ENCODE data around the gene GNB5. TPM values are rescaled to one million over a fixed set of nuclear protein-coding genes. Genes with fewer than 3 reads are reported as not detected.
"Not testable (repeated sequence)": the region's sequence is repeated elsewhere in the genome, so short reads cannot be mapped to it uniquely, and the experiment has no call there.

GNB5 gene
- polyA plus RNA-seq, 12 donors = 3.9 to 23.4 (median 7.3) TPM; not detected in 1

DNA sequence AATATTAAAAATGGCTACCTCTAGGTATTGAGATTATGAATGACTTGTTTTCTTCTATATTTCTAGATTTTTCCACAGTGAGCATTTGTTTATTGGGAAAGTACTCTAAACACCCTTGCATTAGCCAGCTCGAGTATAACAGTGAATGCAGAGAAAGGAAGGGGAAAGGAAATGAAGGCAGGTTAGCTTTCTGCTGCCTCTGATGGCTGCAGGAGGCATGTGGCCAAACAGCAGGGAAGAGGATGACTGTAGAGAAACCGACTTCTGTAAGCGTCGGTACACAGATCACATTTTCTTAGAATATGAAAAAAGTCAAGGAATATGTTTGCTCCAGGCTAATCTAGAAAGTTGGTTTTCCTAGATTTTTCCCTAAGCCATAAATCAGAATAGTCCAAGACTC lies 19.8 kb downstream of the GNB5 start:
- no peak for DNase-seq

DNA sequence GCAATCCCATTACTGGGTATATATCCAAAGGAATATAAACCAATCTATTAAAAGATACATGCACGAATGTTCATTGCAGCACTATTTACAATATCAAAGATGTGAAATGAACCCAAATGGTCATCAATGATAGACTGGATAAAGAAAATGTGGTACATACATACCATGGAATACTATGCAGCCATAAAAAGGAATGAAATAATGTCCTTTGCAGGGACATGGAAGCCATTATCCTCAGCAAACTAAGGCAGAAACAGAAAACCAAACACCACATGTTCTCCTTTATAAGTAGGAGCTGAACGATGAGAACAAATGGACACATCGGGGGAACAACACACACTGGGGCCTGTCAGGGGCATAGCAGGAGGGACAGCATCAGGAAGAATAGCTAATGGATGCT lies 21.0 kb downstream of the GNB5 start:
- DNase-seq = not testable (repeated sequence)

DNA sequence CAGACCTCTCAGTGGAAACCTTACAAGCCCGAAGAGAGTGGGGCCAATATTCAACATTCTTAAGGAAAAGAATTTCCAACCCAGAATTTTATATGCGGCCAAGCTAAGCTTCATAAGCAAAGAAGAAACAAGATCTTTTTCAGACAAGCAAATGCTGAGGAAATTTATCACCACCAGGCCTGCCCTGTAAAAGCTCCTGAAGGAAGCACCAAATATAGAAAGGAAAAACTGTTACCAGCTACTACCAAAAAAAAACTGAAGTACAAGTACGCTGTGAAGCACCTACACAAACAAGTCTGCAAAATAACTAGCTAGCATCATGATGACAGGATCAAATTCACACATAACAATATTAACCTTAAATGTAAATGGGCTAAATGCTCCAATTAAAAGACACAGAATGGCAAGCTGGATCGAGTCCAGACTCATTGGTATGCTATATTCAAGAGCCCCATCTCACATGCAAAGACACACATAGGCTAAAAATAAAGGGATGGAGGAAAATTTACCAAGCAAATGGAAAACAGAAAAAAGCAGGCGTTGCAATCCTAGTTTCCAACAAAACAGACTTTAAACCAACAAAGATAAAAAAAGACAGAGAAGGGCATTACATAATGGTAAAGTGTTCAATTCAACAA lies 25.6 kb downstream of the GNB5 start:
- DNase-seq = not testable (repeated sequence)

DNA sequence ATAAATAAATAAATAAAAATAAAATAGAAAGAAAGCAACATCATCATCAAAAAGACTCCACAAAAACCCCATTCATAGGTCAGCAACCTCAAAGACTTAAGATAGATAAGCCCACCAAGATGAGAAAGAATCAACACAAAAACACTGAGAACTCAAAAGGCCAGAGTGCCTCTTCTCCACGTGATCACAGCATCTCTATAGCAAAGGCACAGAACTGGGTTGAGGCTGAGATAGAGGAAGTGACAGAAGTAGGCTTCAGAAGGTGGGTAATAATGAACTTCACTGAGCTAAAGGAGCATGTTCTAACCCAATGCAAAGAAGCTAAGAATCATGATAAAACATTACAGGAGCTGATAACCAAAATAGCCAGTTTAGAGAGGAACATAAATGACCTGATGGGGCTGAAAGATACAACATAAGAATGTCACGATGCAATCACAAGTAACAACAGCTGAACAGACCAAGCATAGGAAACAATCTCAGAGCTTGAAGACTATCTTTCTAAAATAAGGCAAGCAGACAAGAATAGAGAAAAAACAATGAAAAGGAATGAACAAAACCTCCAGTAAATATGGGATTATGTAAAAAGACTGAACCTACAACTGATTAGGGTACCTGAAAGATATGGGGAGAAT lies 26.4 kb downstream of the GNB5 start:
- no peak for DNase-seq

DNA sequence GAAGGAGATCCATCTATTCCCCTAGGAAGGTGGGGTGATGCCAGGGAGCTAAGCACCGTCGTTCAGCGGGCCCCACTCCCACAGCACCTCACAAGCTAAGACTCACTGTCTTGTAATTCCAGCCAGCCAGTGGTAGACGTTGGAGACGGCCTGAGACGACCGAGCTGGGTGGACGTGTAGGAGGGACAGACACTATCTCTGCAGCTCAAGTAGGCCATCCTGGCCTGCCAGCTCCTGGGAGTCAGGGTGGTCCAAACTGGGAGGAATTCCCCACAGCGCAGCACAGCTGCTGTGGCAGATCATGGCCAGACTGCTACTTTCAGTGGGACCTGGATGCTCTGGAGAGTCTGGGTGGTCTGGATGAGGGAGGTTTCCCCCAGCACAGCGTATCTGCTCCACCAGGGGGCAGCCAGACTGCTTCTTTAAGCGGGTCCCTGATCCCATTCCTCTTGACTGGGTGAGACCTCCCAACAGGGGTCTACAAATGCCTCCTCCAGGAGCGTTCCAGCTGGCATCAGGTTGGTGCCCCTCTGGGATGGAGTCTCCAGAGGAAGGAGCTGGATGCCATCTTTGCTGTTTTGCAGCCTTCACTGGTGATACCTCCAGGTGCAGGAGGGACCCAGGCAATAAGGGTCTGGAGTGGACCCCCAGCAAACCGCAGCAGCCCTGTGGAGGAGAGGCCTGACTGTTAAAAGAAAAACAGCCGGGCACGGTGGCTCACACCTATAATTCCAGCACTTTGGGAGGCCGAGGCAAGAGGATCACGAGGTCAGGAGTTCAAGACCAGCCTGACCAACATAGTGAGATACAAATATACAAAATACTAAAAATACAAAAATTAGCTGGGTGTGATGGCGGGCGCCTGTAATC lies 27.6 kb downstream of the GNB5 start:
- no peak for DNase-seq

DNA sequence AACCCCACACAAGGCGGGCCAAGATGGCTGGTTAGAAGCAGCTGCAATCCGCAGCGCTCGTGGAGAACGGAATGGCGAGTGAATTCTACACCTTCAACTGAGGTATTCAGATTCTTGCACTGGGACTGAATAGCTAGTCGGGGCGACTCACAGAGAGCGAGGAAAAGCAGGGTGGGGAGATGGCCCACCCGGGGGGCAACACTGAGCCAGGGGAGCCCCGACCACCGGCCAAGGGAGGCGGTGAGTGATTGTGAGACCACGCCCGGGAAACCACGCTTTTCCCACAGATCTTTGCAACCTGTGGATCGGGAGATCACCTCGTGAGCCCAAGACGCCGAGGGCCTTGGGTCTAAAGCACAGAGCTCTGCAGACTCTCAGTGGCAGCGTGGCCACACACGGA lies 28.3 kb downstream of the GNB5 start:
- no peak for DNase-seq

DNA sequence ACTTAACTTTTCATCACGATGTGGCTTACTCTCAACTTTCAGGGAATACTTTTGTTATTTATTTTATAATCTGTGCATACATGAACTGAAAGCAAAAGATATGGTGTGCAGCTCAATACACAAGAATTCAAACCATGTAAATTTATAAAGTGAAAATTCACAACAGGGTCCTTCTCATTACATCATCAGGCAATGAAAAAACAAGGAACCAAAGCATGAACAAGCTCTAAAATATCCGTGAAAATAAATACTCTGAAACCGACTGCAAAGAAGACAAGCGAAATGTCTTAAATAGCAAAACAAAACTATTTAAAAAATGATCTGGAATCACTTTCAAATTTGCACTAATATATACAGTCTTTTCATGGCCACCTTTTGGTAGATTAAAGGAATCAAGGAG lies 28.9 kb downstream of the GNB5 start:
- no peak for DNase-seq

DNA sequence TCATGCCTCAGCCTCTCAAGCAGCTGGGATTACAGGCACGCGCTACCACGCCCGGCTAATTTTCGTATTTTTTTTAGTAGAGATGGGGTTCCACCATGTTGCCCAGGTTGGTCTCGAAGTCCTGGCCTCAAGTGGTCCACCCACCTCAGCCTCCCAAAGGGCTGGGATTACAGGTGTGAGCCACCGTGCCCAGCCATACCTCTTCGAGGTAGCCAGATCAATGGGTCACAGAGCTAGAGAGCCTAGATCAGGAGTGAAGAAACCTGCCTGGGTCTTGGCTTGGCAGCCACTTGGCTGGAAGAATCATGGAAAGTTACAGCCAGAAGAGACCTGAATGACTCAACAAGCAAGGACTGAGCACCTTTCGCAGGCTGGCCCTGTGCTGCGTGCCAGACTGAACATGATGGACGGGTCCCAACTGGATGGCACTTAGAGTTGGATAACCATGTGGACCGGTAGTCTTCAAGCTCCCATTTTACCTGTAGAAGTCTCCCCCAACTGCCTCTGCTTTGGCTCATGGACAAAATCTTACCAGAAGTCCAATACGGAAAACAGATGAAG lies 29.7 kb downstream of the GNB5 start:
- DNase-seq = no peak

DNA sequence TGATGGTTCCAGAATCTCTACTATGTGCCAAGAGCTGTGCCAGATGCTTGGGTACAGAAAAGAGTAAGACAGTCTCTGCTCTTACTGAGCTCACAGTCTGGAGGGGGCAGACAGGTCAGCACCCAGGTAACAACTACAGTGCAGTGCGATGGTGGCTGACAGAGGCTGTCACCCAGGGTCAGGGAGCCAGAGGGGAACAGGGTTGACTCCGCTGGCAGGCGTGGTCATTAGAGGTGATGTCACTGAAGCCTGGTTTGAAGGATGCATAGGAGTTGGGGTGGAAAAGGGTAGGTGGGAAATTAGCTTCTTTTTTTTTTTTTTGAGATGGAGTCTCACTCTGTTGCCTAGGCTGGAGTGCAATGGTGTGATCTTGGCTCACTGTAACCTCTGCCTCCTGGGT lies 31.5 kb downstream of the GNB5 start:
- no peak for DNase-seq

DNA sequence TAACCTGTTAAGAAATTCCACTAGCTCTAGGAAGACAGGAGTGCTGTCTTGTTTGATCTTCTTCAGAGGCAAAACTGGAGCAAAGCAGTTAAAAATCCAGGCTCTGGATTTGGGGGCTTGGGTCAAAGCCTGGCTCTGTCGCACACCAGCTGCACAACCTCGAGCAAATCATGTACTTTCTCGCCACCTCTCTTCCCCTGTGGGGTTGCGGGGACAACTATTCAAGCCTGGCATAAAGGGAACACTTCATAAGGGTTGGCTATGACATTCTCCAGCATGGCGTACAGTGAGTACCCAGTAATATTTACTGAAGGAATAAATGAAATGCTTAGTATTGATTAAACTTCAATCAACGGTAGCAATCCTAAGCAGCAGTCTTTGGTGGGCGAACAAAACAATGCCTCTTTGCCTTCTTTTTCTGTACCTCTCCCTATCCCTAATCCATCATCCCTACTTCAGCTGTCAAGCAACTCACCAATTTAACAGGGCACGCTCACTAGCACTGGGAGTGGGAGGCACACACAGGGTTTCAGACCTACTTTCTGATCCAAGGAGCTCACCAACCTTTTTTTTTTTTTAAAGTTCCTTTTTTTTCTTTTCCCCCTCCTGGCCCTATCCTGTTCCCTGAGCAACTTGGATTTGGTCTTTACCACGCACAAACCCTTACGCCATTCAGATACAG lies 33.0 kb downstream of the GNB5 start:
- DNase-seq = no peak

DNA sequence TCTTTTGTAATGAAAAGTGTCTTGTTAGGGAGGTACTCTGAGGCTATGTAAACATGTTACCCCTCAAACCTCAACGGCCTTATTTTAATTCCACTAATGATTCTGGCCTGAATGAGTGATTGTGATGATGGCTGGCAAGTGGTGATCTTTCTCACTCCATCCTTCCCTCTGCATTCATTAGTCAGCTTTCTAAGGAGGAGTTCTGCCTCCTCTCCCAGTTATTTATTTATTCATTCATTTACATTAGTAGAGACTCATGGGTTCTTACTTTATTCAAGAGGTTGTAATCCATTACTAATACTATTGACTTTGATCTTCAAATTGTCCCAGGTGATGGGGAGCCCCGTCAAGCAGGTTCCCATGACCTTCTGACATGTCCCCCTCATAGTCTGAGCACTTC lies 35.3 kb downstream of the GNB5 start:
- DNase-seq = no peak

DNA sequence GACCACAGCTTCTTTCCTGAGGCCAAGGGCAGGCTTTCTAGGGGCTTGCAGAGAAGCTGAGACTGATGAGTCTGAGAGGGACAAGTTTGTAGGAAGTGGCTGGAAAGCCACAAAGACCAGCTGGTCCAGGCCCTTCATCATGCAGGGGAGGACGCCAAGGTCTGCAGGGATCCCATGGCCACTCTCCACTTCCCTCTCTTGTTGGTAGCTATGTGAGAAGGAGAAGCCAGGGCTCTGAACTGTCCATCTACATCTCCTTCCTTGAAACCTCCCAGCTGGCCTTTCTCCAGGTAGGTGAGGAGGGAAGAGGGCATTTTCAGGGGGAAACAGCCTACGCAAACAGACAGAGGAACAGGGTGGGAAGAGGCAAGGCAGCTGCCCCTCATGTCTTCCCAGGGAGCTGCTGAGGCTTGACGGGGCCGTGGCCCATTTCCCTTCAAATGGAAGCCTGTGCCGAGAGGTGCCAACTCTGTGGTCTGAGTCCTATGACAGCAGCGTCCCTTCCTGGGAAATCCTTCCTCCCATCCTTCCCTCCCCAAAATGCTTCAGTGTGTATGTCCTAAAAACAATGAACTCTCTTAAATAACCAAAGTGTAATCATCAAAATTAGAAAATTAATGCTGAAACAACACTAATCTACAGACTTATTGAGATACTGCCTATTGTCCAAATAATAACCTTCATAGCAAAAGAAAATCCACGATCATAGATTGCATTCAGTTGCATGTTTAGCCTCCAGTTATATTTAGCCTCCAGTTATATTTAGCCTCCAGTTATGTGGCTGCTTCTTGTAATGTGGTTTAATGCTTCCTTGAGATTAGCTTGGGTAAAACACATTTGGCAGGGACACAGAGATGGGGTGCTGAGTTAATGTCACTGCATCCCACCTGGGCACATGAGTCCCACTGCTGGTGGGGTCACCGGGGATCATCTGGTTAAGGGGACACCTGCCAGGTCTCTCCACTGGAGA lies 36.0 kb downstream of the GNB5 start:
- DNase-seq = no peak

DNA sequence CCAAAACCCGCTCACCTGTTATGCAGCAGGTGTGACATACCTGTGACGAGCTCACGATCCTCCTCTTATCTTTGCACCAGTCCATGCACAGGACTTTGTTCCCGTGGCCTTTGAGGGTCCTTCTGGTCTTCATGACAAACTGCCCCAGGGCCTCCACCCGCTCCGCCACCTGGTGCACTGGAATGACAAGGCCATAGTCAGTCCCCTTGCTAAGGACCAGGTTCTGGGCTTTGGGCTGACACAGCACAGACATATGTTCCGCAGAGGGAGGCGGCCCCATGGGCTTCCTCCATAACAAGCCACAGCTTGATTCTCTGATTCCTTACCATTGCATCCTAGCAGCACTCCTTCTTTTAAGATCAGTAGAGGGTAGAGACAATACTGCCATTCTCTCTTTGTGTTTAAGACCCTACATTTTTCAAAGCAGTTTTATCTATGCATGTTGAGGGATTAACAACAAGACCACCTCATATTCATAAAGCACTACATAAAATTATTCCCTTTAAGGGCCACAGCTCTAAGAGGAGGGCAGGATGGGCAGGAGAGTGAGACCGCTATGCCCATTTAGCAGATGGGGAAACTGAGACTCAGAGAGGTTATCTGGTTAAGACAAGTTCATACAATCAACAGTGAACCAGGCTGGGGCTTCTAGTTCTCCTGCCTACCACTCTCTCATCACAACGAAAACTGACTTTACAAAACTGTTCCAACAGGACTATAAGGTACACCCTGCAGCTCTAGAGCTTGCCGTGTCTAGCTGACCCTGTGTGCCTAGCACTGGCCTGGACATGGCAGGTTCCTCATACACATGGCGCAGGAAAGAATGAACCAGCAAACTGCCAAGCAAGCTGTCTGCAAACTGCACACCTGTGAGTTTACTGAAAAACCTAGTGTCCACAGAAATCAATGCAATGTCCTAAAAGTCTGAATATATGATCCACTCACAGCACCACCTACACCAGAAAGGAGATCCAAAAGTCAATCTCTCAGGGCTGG lies 37.0 kb downstream of the GNB5 start:
- DNase-seq = no peak

DNA sequence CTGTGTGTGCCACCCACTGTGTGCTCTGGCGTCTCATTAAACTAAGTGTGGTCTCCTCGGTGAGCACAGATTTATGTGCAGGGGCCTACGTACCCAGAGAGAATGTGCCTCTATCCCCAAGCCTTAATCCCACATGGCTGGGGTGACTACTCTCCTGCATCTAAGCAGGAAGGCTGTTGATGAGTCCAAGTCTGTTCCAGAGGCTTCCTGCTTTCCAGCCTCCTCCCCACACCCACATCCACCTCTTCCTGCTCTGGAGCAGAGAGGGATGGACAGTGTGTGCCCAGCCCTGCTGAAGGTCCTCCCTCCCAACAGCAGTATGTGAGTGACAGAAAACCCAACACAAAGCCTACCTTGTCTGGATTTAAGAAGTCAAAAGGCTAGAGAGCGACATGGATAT lies 39.8 kb downstream of the GNB5 start:
- DNase-seq = no peak

DNA sequence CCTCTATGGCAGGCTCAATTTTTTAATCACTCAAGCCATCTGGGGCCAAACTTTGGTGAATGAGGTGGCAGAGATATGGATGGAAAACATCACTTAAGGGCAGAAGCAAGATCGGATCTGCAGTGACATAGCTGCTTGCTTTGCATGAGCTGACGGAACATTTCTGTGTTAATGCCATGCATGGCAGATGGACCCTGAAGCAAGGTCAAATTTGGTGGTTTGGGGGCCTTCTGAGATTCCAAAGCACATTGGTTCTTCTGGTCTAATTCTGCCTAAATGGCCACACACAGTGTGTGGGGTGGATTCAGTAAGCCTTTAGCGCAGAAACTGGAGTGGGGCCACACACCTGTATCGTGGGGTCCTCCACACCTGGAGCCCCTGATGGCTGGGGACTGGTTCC lies 40.3 kb downstream of the GNB5 start:
- no peak for DNase-seq

DNA sequence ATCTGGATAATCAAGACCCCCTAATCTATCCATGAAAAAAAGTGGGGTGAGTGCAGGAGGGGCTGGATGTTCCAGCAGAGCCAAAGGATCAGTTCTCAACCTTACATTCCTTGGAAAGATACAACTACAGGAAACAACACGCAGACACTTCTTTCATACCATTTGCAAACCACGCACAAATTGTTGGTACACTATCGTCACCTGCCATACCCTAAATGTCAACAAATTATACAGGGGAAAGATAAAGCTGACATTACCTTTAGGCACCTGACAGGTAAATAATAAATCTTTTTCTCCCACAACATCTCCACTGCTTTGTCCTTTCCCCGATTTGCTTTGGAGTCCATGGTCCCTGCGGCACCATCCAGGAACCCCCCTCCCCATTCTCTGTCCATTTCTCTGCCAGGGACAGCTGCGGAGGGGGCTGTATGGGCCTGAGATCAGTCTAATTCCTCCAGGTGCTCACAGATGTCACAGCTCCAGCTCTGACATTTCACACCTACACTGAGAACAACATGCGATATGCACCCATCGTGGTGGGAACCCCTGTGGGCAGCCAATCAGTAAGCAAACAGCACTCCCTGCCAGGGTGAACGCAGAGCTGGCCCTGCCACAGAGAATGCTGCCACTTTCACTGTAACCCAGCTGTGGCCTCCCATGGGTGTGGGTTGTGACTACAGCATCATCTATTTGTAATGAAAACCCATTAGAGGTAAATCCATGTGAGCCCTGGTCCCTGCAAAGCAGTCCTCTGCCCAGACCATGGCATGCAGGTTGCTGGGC lies 41.0 kb downstream of the GNB5 start:
- no peak for DNase-seq

DNA sequence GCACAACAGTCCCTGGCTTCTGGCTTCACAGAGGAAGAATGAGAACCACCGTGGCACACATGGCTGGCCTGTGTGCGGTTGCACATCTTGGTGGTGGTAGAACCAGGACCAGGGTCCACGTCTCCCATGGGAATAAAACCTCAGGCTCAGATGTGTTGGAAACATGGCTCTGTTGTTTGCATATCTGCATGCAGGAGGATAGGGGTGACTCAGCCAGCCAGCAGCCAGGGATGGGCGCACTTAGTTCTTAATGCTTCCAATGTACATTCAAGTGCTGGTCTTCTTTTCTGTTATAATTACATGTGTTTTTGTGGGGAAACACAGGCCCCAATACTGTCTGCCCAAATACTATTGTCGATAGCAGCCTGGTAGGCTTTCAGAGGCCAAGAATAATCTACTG lies 42.8 kb downstream of the GNB5 start:
- no peak for DNase-seq

DNA sequence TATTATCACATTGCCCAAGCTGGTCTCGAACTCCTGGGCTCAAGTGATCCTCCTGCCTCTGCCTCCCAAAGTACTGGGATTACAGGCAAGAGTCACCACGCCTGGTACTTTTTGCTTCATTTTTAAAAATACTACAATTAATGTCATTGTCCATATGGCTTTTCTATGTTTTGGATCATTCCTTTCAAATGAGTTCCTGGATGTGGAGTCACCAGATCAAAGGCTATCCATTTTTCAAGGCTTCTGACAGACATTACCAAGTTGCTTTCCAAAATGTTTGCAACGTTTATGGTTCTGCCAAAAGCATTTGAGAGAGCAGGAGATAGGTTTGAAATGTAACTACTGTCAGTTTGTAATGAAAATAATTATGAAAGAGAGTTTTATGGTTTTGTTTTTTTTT lies 44.4 kb downstream of the GNB5 start:
- DNase-seq = no peak

DNA sequence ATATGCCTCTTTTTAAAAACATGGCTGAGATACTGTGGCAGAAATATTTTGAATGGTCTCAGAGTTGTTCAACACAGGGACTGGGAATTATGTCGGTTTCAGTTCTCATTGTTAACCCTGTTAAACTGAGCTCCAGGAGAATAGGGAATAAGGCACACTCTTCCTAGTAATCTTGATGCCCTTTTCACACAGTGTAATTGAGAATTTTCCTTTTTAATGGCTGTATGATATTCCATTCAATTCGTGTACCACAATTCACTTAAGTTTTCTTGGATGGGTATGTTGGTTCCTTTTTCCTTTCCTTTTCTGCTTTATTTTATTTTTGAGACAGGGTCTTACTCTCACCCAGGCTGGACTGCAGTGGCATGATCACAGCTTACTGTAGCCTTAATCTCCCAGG lies 44.9 kb downstream of the GNB5 start:
- DNase-seq = no peak

All from muscle of arm (tissue), 12 donors.